GM19239 (cell line): Measurements from ENCODE around the gene AKT2.

Source experiments
- DNase-seq: peaks from one replicate; pipeline ENCODE4 v3.0.0; 2011; ENCODE audit warnings: low spot score; ENCODE audit not compliant: insufficient read length
- FAIRE-seq: peaks from 2 replicates; lab custom pipeline; 2011; peaks lifted over from hg19 to GRCh38; lab: Jason Lieb, UNC

Gene AKT2

GRCh38 chr19:40257096-40257517 lies 28.0 kb downstream of the AKT2 start:
- no peak for FAIRE-seq
- no peak for DNase-seq

- FAIRE-seq, result no peak
- DNase-seq, result no peak
Measured at GRCh38 chr19:40256512-40256911, 28.6 kb downstream of the AKT2 start.

- FAIRE-seq, result no peak
- DNase-seq, result no peak
Measured at GRCh38 chr19:40255619-40256166, 29.5 kb downstream of the AKT2 start.

GRCh38 chr19:40254714-40255418 lies 30.3 kb downstream of the AKT2 start:
- FAIRE-seq (no peak), DNase-seq (no peak)

GRCh38 chr19:40253611-40254092 lies 31.5 kb downstream of the AKT2 start:
- DNase-seq (no peak), FAIRE-seq (no peak)

GRCh38 chr19:40252395-40252794 lies 32.8 kb downstream of the AKT2 start:
- FAIRE-seq (no peak), DNase-seq (no peak)

- DNase-seq (no peak), FAIRE-seq (no peak)
Measured at GRCh38 chr19:40251991-40252390, 33.2 kb downstream of the AKT2 start.

GRCh38 chr19:40251244-40251643 lies 33.9 kb downstream of the AKT2 start:
- no peak for FAIRE-seq

GRCh38 chr19:40249781-40250180 lies 35.4 kb downstream of the AKT2 start:
- no peak for DNase-seq
- FAIRE-seq, result no peak

More at GRCh38 chr19:40251244-40251643, 33.9 kb downstream of the AKT2 start:
- DNase-seq, result no peak

- DNase-seq (no peak), FAIRE-seq (no peak)
Measured at GRCh38 chr19:40249201-40249600, 35.9 kb downstream of the AKT2 start.

- no peak for DNase-seq
- FAIRE-seq, result no peak
Measured at GRCh38 chr19:40247735-40248262, 37.3 kb downstream of the AKT2 start.

- no peak for FAIRE-seq
Measured at GRCh38 chr19:40247178-40247577, 38.0 kb downstream of the AKT2 start.

GRCh38 chr19:40246292-40247073 lies 38.7 kb downstream of the AKT2 start:
- DNase-seq (no peak), FAIRE-seq (no peak)

More at GRCh38 chr19:40247178-40247577, 38.0 kb downstream of the AKT2 start:
- DNase-seq, result no peak

GRCh38 chr19:40245506-40246128 lies 39.5 kb downstream of the AKT2 start:
- FAIRE-seq (no peak), DNase-seq (no peak)

- FAIRE-seq, result no peak
Measured at GRCh38 chr19:40244579-40245317, 40.4 kb downstream of the AKT2 start.

GRCh38 chr19:40243181-40243580 lies 42.0 kb downstream of the AKT2 start:
- DNase-seq (no peak), FAIRE-seq (no peak)

More at GRCh38 chr19:40244579-40245317, 40.4 kb downstream of the AKT2 start:
- DNase-seq, result no peak

GRCh38 chr19:40242480-40242879 lies 42.7 kb downstream of the AKT2 start:
- DNase-seq (no peak), FAIRE-seq (no peak)

GRCh38 chr19:40241809-40242384 lies 43.2 kb downstream of the AKT2 start:
- no peak for DNase-seq
- no peak for FAIRE-seq

- FAIRE-seq (no peak), DNase-seq (no peak)
Measured at GRCh38 chr19:40241125-40241808, 43.9 kb downstream of the AKT2 start.
